ENCODE measurements around the gene SSNA1. TPM values are rescaled to one million over a fixed set of nuclear protein-coding genes. Genes with fewer than 3 reads are reported as not detected.

The SSNA1 gene
- total and polyA plus RNA-seq, 9 of the 15 experiments (the other 6 are each of a cell fraction or from before 2014, with no cell fraction given): 1.9 to 130 (median 57.1) TPM

Small RNA genes lying within 50 kb of the gene (microRNA-seq; reads per million reads assigned to microRNA genes)
- gene MIR3621 (ENCODE audit: borderline microRNAs expressed): not detected

Small RNA genes lying within 50 kb of the gene (small RNA-seq; reads per million reads assigned to genes)
- not detected for gene MIR3621

Other genes starting within 250 kb of the SSNA1 start
Only the 7 nearest of the 33 such genes appear.
- not detected in 2 replicates for gene LRRC26, start 18.6 kb upstream of the SSNA1 start, total RNA-seq (2014; rRNA removed)
- gene LRRC26, start 18.6 kb upstream of the SSNA1 start, total RNA-seq (2014; rRNA removed; fragmentation: Illumina TruSeq; extraction: Trizol): not detected in 2 replicates
- not detected in 2 replicates for gene LRRC26, start 18.6 kb upstream of the SSNA1 start, total RNA-seq (2015; rRNA removed; fragmentation: Illumina TruSeq; extraction: Trizol)
- not detected in 2 replicates for gene LRRC26, start 18.6 kb upstream of the SSNA1 start, total RNA-seq (2021)
- gene LRRC26, start 18.6 kb upstream of the SSNA1 start, polyA plus RNA-seq (2011; rRNA removed): not detected in 2 replicates
- gene LRRC26, start 18.6 kb upstream of the SSNA1 start, polyA plus RNA-seq (2014; fragmentation: Illumina TruSeq; extraction: Trizol): not detected in 2 replicates
- not detected for gene LRRC26, start 18.6 kb upstream of the SSNA1 start, polyA plus RNA-seq (2014; fragmentation: Nextera tagmentation; extraction: Ambion mirVana)
- gene LRRC26, start 18.6 kb upstream of the SSNA1 start, polyA plus RNA-seq (2014; rRNA removed): not detected in 2 replicates
- not detected in 2 replicates for gene TMEM210, start 16.6 kb upstream of the SSNA1 start, total RNA-seq (2014; rRNA removed)
- gene TMEM210, start 16.6 kb upstream of the SSNA1 start, total RNA-seq (2014; rRNA removed; fragmentation: Illumina TruSeq; extraction: Trizol): not detected in 2 replicates
- not detected in 2 replicates for gene TMEM210, start 16.6 kb upstream of the SSNA1 start, total RNA-seq (2015; rRNA removed; fragmentation: Illumina TruSeq; extraction: Trizol)
- gene TMEM210, start 16.6 kb upstream of the SSNA1 start, total RNA-seq (2021): not detected in 2 replicates
- not detected in 2 replicates for gene TMEM210, start 16.6 kb upstream of the SSNA1 start, polyA plus RNA-seq (2011; rRNA removed)
- not detected in 2 replicates for gene TMEM210, start 16.6 kb upstream of the SSNA1 start, polyA plus RNA-seq (2014; fragmentation: Illumina TruSeq; extraction: Trizol)
- not detected for gene TMEM210, start 16.6 kb upstream of the SSNA1 start, polyA plus RNA-seq (2014; fragmentation: Nextera tagmentation; extraction: Ambion mirVana)
- not detected in 2 replicates for gene TMEM210, start 16.6 kb upstream of the SSNA1 start, polyA plus RNA-seq (2014; rRNA removed)
- gene ANAPC2, start 116 bp upstream of the SSNA1 start, total RNA-seq (2014; rRNA removed): 19.8 and 23.4 TPM in 2 replicates
- gene ANAPC2, start 116 bp upstream of the SSNA1 start, total RNA-seq (2014; rRNA removed; fragmentation: Illumina TruSeq; extraction: Trizol): 5.8 and 8.0 TPM in 2 replicates
- gene ANAPC2, start 116 bp upstream of the SSNA1 start, total RNA-seq (2015; rRNA removed; fragmentation: Illumina TruSeq; extraction: Trizol): 16.4 and 17.5 TPM in 2 replicates
- gene ANAPC2, start 116 bp upstream of the SSNA1 start, total RNA-seq (2021): 50.7 and 56.5 TPM in 2 replicates
- gene ANAPC2, start 116 bp upstream of the SSNA1 start, polyA plus RNA-seq (2011; rRNA removed): 17.7 and 22.1 TPM in 2 replicates
- gene ANAPC2, start 116 bp upstream of the SSNA1 start, polyA plus RNA-seq (2014; fragmentation: Illumina TruSeq; extraction: Trizol): 10.1 and 19.3 TPM in 2 replicates
- under 1 TPM in 1 of 2 experiments, not detected in 1; 0.11 TPM for gene ANAPC2, start 116 bp upstream of the SSNA1 start, polyA plus RNA-seq (2014; fragmentation: Nextera tagmentation; extraction: Ambion mirVana)
- gene ANAPC2, start 116 bp upstream of the SSNA1 start, polyA plus RNA-seq (2014; rRNA removed): 41.6 and 46.1 TPM in 2 replicates
- gene TPRN, start 12.1 kb downstream of the SSNA1 start, total RNA-seq (2014; rRNA removed): 20.0 and 23.5 TPM in 2 replicates
- 1.7 and 2.5 TPM in 2 replicates for gene TPRN, start 12.1 kb downstream of the SSNA1 start, total RNA-seq (2014; rRNA removed; fragmentation: Illumina TruSeq; extraction: Trizol)
- 24.2 and 28.2 TPM in 2 replicates for gene TPRN, start 12.1 kb downstream of the SSNA1 start, total RNA-seq (2015; rRNA removed; fragmentation: Illumina TruSeq; extraction: Trizol)
- 30.3 and 31.9 TPM in 2 replicates for gene TPRN, start 12.1 kb downstream of the SSNA1 start, total RNA-seq (2021)
- gene TPRN, start 12.1 kb downstream of the SSNA1 start, polyA plus RNA-seq (2011; rRNA removed): 3.2 and 4.2 TPM in 2 replicates
- gene TPRN, start 12.1 kb downstream of the SSNA1 start, polyA plus RNA-seq (2014; fragmentation: Illumina TruSeq; extraction: Trizol): 4.4 and 12.5 TPM in 2 replicates
- under 1 TPM; 0.31 to 0.34 TPM for gene TPRN, start 12.1 kb downstream of the SSNA1 start, polyA plus RNA-seq (2014; fragmentation: Nextera tagmentation; extraction: Ambion mirVana)
- 11.8 and 14.4 TPM in 2 replicates for gene TPRN, start 12.1 kb downstream of the SSNA1 start, polyA plus RNA-seq (2014; rRNA removed)
- gene TMEM203, start 17.0 kb downstream of the SSNA1 start, total RNA-seq (2014; rRNA removed): 37.6 and 56.5 TPM in 2 replicates
- 34.2 and 35.7 TPM in 2 replicates for gene TMEM203, start 17.0 kb downstream of the SSNA1 start, total RNA-seq (2014; rRNA removed; fragmentation: Illumina TruSeq; extraction: Trizol)
- 37.4 and 38.2 TPM in 2 replicates for gene TMEM203, start 17.0 kb downstream of the SSNA1 start, total RNA-seq (2015; rRNA removed; fragmentation: Illumina TruSeq; extraction: Trizol)
- 59.5 and 64.2 TPM in 2 replicates for gene TMEM203, start 17.0 kb downstream of the SSNA1 start, total RNA-seq (2021)
- 40.5 and 45.9 TPM in 2 replicates for gene TMEM203, start 17.0 kb downstream of the SSNA1 start, polyA plus RNA-seq (2011; rRNA removed)
- gene TMEM203, start 17.0 kb downstream of the SSNA1 start, polyA plus RNA-seq (2014; fragmentation: Illumina TruSeq; extraction: Trizol): 38.7 and 46.8 TPM in 2 replicates
- gene TMEM203, start 17.0 kb downstream of the SSNA1 start, polyA plus RNA-seq (2014; fragmentation: Nextera tagmentation; extraction: Ambion mirVana): 10 to 100 TPM in 1 of 2 experiments, 1 to 10 TPM in 1; 8.8 to 13.6 TPM
- 38.2 and 47.5 TPM in 2 replicates for gene TMEM203, start 17.0 kb downstream of the SSNA1 start, polyA plus RNA-seq (2014; rRNA removed)
- 15.7 and 30.2 TPM in 2 replicates for gene NDOR1, start 17.0 kb downstream of the SSNA1 start, total RNA-seq (2014; rRNA removed)
- gene NDOR1, start 17.0 kb downstream of the SSNA1 start, total RNA-seq (2014; rRNA removed; fragmentation: Illumina TruSeq; extraction: Trizol): 1.9 and 2.7 TPM in 2 replicates
- gene NDOR1, start 17.0 kb downstream of the SSNA1 start, total RNA-seq (2015; rRNA removed; fragmentation: Illumina TruSeq; extraction: Trizol): 11.0 and 11.3 TPM in 2 replicates
- 32.6 and 36.9 TPM in 2 replicates for gene NDOR1, start 17.0 kb downstream of the SSNA1 start, total RNA-seq (2021)
- 5.6 and 11.5 TPM in 2 replicates for gene NDOR1, start 17.0 kb downstream of the SSNA1 start, polyA plus RNA-seq (2011; rRNA removed)
- gene NDOR1, start 17.0 kb downstream of the SSNA1 start, polyA plus RNA-seq (2014; fragmentation: Illumina TruSeq; extraction: Trizol): 6.9 and 17.5 TPM in 2 replicates
- under 1 TPM; 0.06 TPM for gene NDOR1, start 17.0 kb downstream of the SSNA1 start, polyA plus RNA-seq (2014; fragmentation: Nextera tagmentation; extraction: Ambion mirVana)
- 30.4 and 35.0 TPM in 2 replicates for gene NDOR1, start 17.0 kb downstream of the SSNA1 start, polyA plus RNA-seq (2014; rRNA removed)
- 0.50 and 0.90 TPM in 2 replicates for gene RNF208, start 33.6 kb downstream of the SSNA1 start, total RNA-seq (2014; rRNA removed)
- not detected in 2 replicates for gene RNF208, start 33.6 kb downstream of the SSNA1 start, total RNA-seq (2014; rRNA removed; fragmentation: Illumina TruSeq; extraction: Trizol)
- 0.47 and 0.49 TPM in 2 replicates for gene RNF208, start 33.6 kb downstream of the SSNA1 start, total RNA-seq (2015; rRNA removed; fragmentation: Illumina TruSeq; extraction: Trizol)
- gene RNF208, start 33.6 kb downstream of the SSNA1 start, total RNA-seq (2021): 6.6 and 6.9 TPM in 2 replicates
- gene RNF208, start 33.6 kb downstream of the SSNA1 start, polyA plus RNA-seq (2011; rRNA removed): 0.15 and 1.3 TPM in 2 replicates
- gene RNF208, start 33.6 kb downstream of the SSNA1 start, polyA plus RNA-seq (2014; fragmentation: Illumina TruSeq; extraction: Trizol): 0.62 and 2.4 TPM in 2 replicates
- gene RNF208, start 33.6 kb downstream of the SSNA1 start, polyA plus RNA-seq (2014; fragmentation: Nextera tagmentation; extraction: Ambion mirVana): under 1 TPM in 1 of 2 experiments, not detected in 1; 0.18 TPM
- 3.1 and 5.1 TPM in 2 replicates for gene RNF208, start 33.6 kb downstream of the SSNA1 start, polyA plus RNA-seq (2014; rRNA removed)